Activated naive CD8-positive, alpha-beta T cell (primary cell): ENCODE data around the gene IGDCC3.

Experiments
- H3K27ac Mint-ChIP-seq: one replicate; pipeline ENCODE4 v1.8.0; 2021; ENCODE audit warnings: mixed read lengths
- H3K27me3 Mint-ChIP-seq: one replicate; pipeline ENCODE4 v1.8.0; 2021; ENCODE audit warnings: mixed read lengths
- H3K36me3 Mint-ChIP-seq: one replicate; pipeline ENCODE4 v1.8.0; 2021; ENCODE audit warnings: mixed read lengths
- H3K4me1 Mint-ChIP-seq: one replicate; pipeline ENCODE4 v1.8.0; 2021; ENCODE audit warnings: low read depth, mixed read lengths
- H3K4me3 Mint-ChIP-seq: one replicate; pipeline ENCODE4 v1.8.0; 2021; ENCODE audit warnings: mild to moderate bottlenecking, mixed read lengths
- H3K9me3 Mint-ChIP-seq: one replicate; pipeline ENCODE4 v1.8.0; 2021; ENCODE audit warnings: low read depth, mixed read lengths

IGDCC3 gene

DNA sequence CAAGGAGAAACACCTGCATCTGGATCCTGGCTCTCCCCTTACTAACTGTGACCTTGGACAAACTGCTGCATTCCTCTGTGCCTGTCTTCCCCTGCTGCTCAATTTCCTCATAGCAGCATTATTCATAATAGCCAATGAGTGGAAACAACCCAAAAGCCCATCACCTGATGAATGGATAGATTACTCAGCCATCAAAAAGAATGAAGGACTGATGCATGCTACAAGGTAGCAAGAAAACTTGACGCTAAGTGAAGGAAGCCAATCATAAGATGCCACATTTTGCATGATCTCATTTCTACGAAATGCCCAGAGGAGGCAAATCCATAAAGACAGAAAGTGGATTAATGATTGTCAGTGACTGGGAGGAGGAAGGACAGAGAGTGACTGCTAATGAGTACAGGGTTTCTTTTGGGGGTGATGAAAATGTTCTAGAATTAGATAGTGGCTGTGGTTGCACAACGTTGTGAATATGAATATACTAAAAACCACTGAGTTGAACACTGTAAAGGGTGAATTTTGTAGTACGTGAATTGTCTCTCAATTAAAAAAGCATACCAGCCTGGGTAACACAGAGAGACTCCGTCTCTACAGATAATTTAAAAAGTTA is 33.8 kb upstream of the IGDCC3 start:
- Mint-ChIP-seq H3K4me1 (no peaks in the 10 kb centered on the region), H3K9me3 (no peaks in the 10 kb centered on the region), H3K27ac (no peak overlapping the region), H3K4me3 (no peak overlapping the region), H3K36me3 (no peaks in the 10 kb centered on the region), H3K27me3 (peaks cover 11% of the 10 kb centered on the region)

DNA sequence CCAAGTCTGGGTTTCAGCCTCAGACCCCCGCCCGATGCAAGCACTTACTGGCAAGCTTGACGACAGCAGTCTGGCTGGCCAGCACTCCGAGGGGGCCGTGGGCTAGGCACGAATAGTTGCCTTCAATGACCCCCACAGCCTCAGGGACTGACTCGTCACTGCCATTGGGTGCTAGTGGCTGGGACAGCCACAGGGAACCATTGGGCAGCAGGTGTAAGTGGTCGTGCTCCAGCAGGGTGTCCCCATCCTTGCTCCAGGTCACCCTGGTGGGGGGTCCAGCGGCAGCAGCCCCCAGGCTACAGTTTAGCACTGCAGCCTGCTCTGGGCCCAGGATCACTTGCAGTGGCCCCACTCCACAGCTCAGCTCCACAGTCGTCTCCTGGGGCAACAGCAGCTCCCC is 33.2 kb upstream of the IGDCC3 start:
- Mint-ChIP-seq H3K4me3 (no peak overlapping the region), H3K36me3 (no peaks in the 10 kb centered on the region), H3K4me1 (no peaks in the 10 kb centered on the region), H3K9me3 (no peaks in the 10 kb centered on the region), H3K27ac (no peak overlapping the region), H3K27me3 (peaks cover 10% of the 10 kb centered on the region)

DNA sequence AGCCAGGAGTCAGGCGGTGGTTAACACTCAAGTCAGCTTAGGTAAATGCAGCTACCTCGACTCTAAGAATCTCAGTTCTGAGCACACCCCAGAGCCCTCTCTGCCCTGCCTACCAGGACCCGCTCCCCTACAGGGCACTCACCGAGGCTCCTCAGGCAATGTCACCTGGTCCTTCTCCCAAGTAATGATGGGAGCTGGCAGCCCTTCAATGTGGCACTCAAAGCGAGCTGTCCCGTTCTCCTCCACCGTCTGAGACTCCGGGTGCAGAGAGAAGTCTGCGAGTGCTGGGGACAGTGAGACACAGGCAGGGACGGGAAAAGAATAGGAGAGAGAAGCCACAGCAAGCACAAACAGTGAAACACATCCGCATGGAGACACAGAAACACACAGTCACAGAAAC is 32.2 kb upstream of the IGDCC3 start:
- Mint-ChIP-seq H3K27me3 (peaks cover 10% of the 10 kb centered on the region), H3K36me3 (no peaks in the 10 kb centered on the region), H3K4me3 (no peak overlapping the region), H3K27ac (no peak overlapping the region), H3K9me3 (no peaks in the 10 kb centered on the region), H3K4me1 (no peaks in the 10 kb centered on the region)

DNA sequence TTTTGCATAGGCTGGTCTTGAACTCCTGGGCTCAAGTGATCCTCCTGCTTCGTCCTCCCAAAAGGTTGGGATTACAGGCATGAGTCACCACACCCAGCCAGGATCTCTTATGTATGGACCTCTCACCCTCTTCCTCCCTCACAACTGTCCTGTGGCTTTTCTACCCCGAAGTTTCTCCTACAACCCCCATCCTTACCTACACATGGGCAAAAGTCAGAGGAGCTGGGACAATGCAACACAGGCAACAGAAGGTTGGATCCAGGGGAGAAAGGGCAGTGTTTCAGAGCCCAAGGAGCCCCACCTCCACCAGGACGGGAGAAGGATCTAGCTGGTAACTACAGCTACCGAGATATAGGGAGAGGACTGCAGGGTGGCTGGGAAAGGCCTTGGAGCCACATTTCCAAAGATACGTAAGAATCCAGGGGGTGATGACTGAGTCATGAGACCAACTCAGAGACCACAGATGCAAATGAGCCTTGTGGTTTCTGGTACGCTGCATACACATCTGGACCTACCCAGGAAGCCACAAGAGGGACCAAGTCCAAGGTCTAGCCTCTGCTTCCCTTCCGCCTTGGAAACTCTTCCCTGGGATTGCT is 31.3 kb upstream of the IGDCC3 start:
- H3K4me1 Mint-ChIP-seq, result no peaks in the 10 kb centered on the region
- H3K27ac Mint-ChIP-seq, result no peak overlapping the region
- no peak overlapping the region for H3K4me3 Mint-ChIP-seq
- H3K9me3 Mint-ChIP-seq, result no peaks in the 10 kb centered on the region
- peaks cover 10% of the 10 kb centered on the region for H3K27me3 Mint-ChIP-seq
- no peaks in the 10 kb centered on the region for H3K36me3 Mint-ChIP-seq

DNA sequence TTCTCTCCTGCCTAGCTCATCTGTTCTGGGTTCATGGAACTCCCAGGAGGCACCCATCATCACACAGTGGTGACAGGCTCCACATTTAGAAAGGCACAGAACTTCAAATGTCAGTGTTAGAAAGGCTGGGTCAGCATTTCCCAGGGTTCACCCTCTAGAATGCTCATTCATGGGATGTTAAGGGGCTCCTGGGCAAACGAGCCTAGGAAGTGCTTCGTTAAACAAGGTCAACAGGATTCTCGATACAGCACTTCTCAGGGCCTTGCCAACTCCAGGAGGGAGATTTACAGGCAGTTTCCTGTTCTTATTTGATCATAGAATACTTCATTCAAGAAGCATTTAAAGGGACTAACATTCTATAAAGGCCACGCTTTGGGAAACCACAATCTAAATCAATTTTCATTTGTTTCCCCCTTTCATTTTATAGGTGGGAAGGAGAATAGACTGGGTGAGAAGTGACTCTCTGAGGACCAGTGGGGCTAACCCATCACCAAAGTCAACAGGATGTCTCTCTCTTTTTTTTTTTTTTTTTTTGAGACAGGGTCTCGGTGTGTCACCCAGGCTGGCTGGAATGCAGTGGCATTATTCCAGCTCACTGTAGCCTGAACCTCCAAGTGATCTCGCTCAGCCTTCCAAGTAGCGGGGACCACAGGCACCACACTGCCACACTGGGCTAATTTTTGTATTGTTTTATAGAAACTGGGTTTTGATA is 30.7 kb upstream of the IGDCC3 start:
- Mint-ChIP-seq H3K4me1 (no peaks in the 10 kb centered on the region), H3K9me3 (no peaks in the 10 kb centered on the region), H3K4me3 (no peak overlapping the region), H3K27ac (no peak overlapping the region), H3K36me3 (no peaks in the 10 kb centered on the region), H3K27me3 (peaks cover 10% of the 10 kb centered on the region)

DNA sequence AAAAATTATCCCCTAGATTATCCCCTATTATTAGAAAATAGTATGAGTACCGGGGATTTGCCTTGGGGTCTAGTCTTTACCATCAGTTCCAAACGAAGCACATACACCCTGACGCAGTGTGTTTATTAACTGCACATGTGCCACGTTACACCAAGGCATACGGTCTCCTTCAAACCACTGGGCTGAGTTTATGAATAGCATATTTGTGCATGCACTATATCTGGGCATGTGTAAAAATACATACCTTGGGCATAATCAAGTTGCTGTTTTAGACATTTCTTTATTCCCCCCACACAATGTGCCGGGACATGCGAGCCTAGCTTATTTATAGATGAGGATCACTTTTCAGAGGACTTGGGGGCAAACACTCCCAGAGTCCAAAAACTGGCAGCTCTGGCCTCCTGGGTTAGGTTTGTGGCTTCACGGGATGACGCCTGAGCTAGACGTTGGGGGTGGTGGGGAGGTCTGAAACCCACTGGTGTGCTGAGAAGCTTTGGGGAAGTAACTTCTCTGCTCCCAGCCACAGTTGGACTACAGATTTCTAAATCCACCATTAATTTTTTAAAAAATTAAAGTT is 28.7 kb upstream of the IGDCC3 start:
- no peaks in the 10 kb centered on the region for H3K36me3 Mint-ChIP-seq
- H3K27ac Mint-ChIP-seq, result no peak overlapping the region
- no peaks in the 10 kb centered on the region for H3K9me3 Mint-ChIP-seq
- H3K4me3 Mint-ChIP-seq, result no peak overlapping the region
- no peaks in the 10 kb centered on the region for H3K4me1 Mint-ChIP-seq
- peaks cover 12% of the 10 kb centered on the region for H3K27me3 Mint-ChIP-seq

DNA sequence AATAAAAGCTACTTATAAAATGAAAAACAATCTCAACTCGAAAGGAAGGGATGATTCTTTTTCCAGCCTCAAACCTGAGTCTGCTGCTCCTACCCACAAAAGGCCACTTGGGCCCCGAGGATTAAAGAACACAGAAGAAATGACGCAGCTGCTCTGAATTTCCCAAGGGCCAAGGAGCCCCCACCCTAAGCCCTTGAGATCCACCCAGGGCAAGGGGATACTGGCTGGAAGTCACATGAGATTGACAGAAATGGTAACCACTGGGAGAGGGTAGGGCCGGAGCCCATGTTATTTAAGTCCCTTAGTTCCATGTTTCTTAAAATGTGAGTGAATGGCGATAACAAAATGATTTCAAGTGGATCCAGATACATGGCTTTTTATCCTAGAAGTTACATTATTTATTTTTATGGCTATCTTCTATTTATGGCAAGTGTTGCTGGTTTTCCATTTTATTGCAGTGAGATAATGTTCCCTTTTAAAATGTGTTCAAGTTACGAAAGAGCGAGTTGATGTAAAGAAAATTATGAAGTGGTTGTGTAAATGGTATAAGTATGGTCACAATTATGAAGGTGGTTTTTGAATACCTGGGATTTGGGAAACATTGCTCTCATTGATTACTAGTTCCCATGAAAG is 28.1 kb upstream of the IGDCC3 start:
- H3K9me3 Mint-ChIP-seq, result no peaks in the 10 kb centered on the region

DNA sequence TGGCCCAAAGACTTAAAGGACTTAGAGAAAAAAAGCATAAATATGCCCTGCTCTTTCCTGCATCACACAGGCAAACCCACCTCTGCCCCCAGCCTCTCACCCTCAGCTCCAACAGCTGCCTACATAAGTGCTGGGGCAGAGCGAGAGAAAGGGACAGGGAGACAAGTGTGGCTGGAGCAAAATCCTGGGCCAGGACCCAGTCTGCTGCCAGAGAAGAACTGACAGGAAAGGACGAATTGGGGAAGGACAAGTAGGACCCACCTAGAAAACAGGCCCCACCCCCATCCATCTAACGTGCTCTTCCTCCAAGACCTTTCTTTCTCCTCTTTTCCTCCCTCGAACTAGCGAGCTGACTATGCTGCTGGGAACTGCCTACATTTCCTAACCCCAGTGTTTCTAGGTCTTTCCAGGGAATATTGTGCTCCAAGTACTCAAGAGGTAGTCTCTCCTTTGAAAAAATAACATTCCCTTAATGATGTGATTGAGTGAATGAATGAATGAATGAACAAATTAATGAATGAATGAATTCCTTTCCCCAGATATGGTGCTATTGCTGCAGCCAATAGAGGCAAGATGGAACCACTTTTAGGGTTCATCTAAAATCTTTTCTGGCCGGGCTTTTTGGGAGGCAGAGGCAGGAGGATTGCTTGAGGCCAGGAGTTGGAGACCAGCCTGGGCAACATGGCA is 26.5 kb upstream of the IGDCC3 start:
- H3K4me1 Mint-ChIP-seq, result no peaks in the 10 kb centered on the region

More for the DNA sequence above, 28.1 kb upstream of the IGDCC3 start:
- Mint-ChIP-seq H3K4me3 (no peak overlapping the region), H3K36me3 (no peaks in the 10 kb centered on the region), H3K4me1 (no peaks in the 10 kb centered on the region), H3K27ac (no peak overlapping the region), H3K27me3 (peaks cover 9% of the 10 kb centered on the region)

DNA sequence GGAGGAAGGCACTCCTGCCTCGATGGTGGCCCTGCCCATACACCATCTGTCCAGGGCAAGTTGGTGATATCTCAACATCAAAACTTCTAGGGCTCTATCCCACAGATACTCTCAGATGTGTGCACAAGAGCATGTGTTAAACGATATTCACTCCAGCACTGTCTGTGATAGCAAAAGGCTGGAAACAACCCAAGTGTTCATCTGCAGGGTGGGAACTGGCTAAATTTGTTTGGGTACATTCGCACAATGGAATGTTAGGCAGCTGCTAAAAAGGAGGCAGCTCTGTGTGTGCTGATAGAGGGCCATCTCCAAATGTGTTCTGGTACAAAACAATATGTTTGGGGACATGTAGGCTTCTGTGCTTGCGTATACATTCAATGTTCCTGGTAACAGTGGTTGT is 25.2 kb upstream of the IGDCC3 start:
- Mint-ChIP-seq H3K4me3 (no peak overlapping the region), H3K36me3 (no peaks in the 10 kb centered on the region), H3K27me3 (peaks cover 6% of the 10 kb centered on the region), H3K9me3 (no peaks in the 10 kb centered on the region), H3K27ac (no peak overlapping the region), H3K4me1 (no peaks in the 10 kb centered on the region)

More for the DNA sequence above, 26.5 kb upstream of the IGDCC3 start:
- no peaks in the 10 kb centered on the region for H3K36me3 Mint-ChIP-seq
- H3K27me3 Mint-ChIP-seq, result peaks cover 6% of the 10 kb centered on the region
- H3K4me3 Mint-ChIP-seq, result no peak overlapping the region
- H3K27ac Mint-ChIP-seq, result no peak overlapping the region
- no peaks in the 10 kb centered on the region for H3K9me3 Mint-ChIP-seq

DNA sequence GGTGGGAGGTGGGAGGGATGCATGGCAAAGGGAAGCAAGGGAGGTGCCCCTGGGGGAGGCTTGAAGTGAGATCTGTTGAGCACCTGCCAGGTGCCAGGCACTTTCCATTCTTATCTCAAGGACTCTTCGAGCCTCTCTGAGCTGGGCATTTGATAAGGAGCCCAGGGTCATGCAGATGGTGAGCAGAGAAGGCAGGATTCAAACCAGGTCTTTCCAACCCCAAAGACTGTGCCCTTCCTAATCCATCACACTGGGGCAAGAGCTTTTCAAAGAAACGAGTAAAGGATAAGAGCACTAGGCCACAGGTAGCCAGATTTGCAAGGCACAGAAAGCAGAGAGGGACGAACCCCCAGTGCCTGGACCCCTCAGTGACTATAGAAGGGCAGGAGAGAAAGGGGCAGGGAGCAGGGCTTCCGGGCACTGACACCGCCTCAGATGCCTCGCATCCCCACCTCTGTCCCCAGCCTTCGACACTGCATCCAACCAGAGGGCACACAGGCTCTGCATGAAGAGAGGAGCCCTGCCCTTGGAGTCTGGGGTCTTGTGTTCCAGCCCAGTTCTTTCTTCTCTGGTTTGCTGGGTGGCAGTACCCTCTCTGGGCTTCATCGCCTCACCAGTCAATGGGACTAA is 23.9 kb upstream of the IGDCC3 start:
- H3K27ac Mint-ChIP-seq, result no peak overlapping the region
- H3K27me3 Mint-ChIP-seq, result peaks cover 15% of the 10 kb centered on the region
- no peaks in the 10 kb centered on the region for H3K9me3 Mint-ChIP-seq
- no peaks in the 10 kb centered on the region for H3K36me3 Mint-ChIP-seq
- no peak overlapping the region for H3K4me3 Mint-ChIP-seq
- H3K4me1 Mint-ChIP-seq, result peaks cover 3% of the 10 kb centered on the region

DNA sequence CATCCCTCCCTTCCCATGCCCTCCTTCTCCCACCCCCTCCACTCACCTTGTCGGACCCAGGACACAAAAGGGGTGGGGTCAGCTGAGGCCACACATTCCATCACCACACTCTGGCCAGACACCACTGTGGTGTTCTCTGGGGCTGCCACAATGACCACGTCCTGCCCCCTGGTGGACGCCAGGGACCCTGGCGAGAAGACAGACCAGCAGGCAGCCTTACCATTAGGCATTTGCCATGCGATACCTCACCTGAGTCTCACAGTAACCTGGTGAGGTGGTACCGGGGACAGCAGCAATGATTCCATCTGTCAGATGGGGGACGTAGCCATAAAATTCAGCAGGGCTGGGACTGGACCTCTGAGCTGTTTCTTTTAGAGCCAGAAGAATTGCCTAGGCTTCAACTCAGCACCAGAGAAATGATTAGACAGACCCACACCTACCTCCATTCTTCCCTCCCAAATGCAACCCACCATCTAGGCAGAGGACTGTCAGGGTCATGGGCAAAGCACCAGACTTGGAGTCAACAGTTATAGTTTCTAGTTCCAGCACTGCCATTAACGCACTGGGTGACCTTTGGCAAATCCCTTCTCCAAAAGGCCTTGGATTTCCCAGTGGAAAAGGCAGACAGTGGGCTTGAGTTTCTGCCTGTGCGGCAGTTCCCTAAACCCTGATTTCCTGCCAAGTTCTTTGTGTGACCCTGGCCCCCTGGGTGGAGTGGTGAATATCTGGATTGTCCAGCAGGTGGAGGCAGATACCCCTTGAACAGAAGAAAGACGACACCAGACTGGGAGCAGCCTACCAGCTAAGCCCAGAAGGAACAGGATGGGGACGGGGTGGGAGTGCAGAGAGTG is 23.2 kb upstream of the IGDCC3 start:
- H3K9me3 Mint-ChIP-seq, result no peaks in the 10 kb centered on the region
- no peak overlapping the region for H3K27ac Mint-ChIP-seq
- H3K36me3 Mint-ChIP-seq, result no peaks in the 10 kb centered on the region
- H3K4me1 Mint-ChIP-seq, result peaks cover 8% of the 10 kb centered on the region
- no peak overlapping the region for H3K4me3 Mint-ChIP-seq
- H3K27me3 Mint-ChIP-seq, result peaks cover 21% of the 10 kb centered on the region

DNA sequence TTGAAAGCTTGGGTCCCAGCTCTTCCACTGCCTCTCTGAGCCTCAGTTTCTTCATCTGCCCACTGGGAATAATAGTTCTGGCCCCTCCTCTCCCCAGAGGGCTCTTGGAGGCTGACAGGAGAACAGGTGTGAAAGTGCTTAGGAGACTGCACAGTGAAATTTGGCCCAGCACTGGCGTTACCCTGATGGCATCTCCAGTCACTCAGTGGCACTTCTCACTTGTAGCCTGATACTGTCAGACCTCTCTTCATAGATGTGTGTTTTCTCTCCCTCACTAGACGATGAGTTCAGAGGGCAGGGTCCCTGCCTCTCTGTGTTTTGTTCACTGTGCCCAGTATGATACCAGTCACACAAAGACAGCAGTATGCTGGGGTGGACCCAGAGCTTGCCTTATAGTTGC is 22.2 kb upstream of the IGDCC3 start:
- no peaks in the 10 kb centered on the region for H3K9me3 Mint-ChIP-seq
- no peak overlapping the region for H3K4me3 Mint-ChIP-seq

DNA sequence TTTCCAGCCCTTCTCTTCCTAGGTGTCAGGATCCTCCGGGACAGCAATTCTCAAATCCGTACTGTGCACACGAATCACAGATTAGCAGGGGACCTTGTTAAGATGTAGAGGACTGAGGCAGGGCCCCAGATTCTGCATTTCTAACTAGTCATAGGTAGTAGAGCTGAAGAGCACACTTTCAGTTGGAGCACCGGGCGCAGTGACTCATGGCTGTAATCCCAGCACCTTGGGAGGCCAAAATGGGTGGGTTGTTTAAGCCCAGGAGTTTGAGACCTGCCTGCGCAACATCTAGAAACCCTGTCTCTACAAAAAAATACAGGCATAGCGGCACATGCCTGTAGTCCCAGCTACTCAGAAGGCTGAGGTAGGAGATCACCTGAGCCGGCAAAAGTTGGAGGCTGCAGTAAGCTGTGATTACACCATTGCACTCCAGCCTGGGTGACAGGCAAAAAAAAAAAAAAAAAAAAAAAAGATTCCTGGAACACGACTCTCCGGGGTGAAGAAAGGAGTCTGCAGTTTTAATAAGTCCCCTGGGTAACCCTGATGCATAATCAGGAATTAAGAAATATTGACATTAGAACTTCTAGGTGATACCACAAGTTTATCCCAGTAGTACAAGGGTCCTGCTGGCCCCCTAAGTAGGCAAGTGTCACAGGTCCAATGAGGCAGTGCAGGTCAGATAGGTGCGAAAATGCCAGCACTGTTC is 21.4 kb upstream of the IGDCC3 start:
- no peaks in the 10 kb centered on the region for H3K36me3 Mint-ChIP-seq
- H3K27ac Mint-ChIP-seq, result no peak overlapping the region
- H3K27me3 Mint-ChIP-seq, result peaks cover 28% of the 10 kb centered on the region

More for the DNA sequence above, 22.2 kb upstream of the IGDCC3 start:
- H3K27ac Mint-ChIP-seq, result no peak overlapping the region
- H3K36me3 Mint-ChIP-seq, result no peaks in the 10 kb centered on the region
- peaks cover 8% of the 10 kb centered on the region for H3K4me1 Mint-ChIP-seq
- peaks cover 25% of the 10 kb centered on the region for H3K27me3 Mint-ChIP-seq

More for the DNA sequence above, 21.4 kb upstream of the IGDCC3 start:
- Mint-ChIP-seq H3K4me3 (no peak overlapping the region), H3K9me3 (no peaks in the 10 kb centered on the region), H3K4me1 (peaks cover 8% of the 10 kb centered on the region)
